ENCODE results near the gene GTPBP6.
"Not testable (repeated sequence)": the region's sequence is repeated elsewhere in the genome, so short reads cannot be mapped to it uniquely, and the experiment has no call there.

GTPBP6 gene

GRCh38 chrX:306614-307251, 11.9 kb downstream of the GTPBP6 start:
- WGBS, 2 donors (ENCODE audit: extremely low coverage in 2 of 2, insufficient read length in 2 of 2, insufficient replicate concordance in 1 of 2): no CpG with 5 or more reads among the region's 3 CpGs
- H3K4ac ChIP-seq (ENCODE audit: low read length); H4K8ac ChIP-seq (ENCODE audit: low read depth, low read length); H3K79me1 ChIP-seq (ENCODE audit: low read depth, low read length); H3K27ac ChIP-seq (replicated peaks; ENCODE audit: low read length); H3K4me1 ChIP-seq (ENCODE audit: control insufficient read depth in 2 of 2, insufficient read depth in 1 of 2, low read depth in 1 of 2, low read length in 2 of 2); H4K91ac ChIP-seq (ENCODE audit: low read depth, low read length, poor library complexity); H2BK120ac ChIP-seq (ENCODE audit: low read depth, low read length); H3K23ac ChIP-seq (ENCODE audit: low read depth, low read length, poor library complexity); H2BK5ac ChIP-seq (ENCODE audit: low read length); H3K4me3 ChIP-seq (ENCODE audit: low read length in 2 of 2); H3K9ac ChIP-seq (ENCODE audit: low read depth, low read length, poor library complexity); H2AK5ac ChIP-seq (ENCODE audit: low read depth, low read length); H3K14ac ChIP-seq (ENCODE audit: low read length); H3K27me3 ChIP-seq (ENCODE audit: control insufficient read depth in 3 of 3, insufficient read depth in 3 of 3, low read depth in 1 of 3, low read length in 3 of 3); H2AFZ ChIP-seq (ENCODE audit: low read length); H3K18ac ChIP-seq (ENCODE audit: low read length); DNase-seq (ENCODE audit: low spot score); H2BK15ac ChIP-seq (ENCODE audit: low read length); H2BK12ac ChIP-seq (ENCODE audit: low read length); H3K4me2 ChIP-seq (ENCODE audit: insufficient read depth, low read length, poor library complexity, severe bottlenecking): not testable (repeated sequence)
- Histone ChIP-seq H3K36me3 (replicated peaks in 1 of 2; ENCODE audit: control insufficient read depth in 2 of 2, insufficient read depth in 2 of 2, low read length in 2 of 2) (peaks cover 52 to 77% of the 10 kb centered on the region in 2 donors), H3K9me3 (replicated peaks in 1 of 2; ENCODE audit: control insufficient read depth in 2 of 2, insufficient read depth in 1 of 2, low read depth in 1 of 2, low read length in 2 of 2) (peaks cover 8 to 11% of the 10 kb centered on the region in 2 donors)

- not testable (repeated sequence) for H2BK15ac ChIP-seq (ENCODE audit: low read length); H2AK5ac ChIP-seq (ENCODE audit: low read depth, low read length); DNase-seq (ENCODE audit: low spot score); H3K18ac ChIP-seq (ENCODE audit: low read length); H4K8ac ChIP-seq (ENCODE audit: low read depth, low read length); H3K27me3 ChIP-seq (ENCODE audit: control insufficient read depth in 3 of 3, insufficient read depth in 3 of 3, low read depth in 1 of 3, low read length in 3 of 3); H2BK5ac ChIP-seq (ENCODE audit: low read length); H3K4me1 ChIP-seq (ENCODE audit: control insufficient read depth in 2 of 2, insufficient read depth in 1 of 2, low read depth in 1 of 2, low read length in 2 of 2); H3K4ac ChIP-seq (ENCODE audit: low read length); H2AFZ ChIP-seq (ENCODE audit: low read length); H4K91ac ChIP-seq (ENCODE audit: low read depth, low read length, poor library complexity); H3K14ac ChIP-seq (ENCODE audit: low read length); H3K9ac ChIP-seq (ENCODE audit: low read depth, low read length, poor library complexity); H3K79me1 ChIP-seq (ENCODE audit: low read depth, low read length); H3K27ac ChIP-seq (replicated peaks; ENCODE audit: low read length); H3K4me2 ChIP-seq (ENCODE audit: insufficient read depth, low read length, poor library complexity, severe bottlenecking); H3K23ac ChIP-seq (ENCODE audit: low read depth, low read length, poor library complexity); H2BK120ac ChIP-seq (ENCODE audit: low read depth, low read length); H2BK12ac ChIP-seq (ENCODE audit: low read length); H3K4me3 ChIP-seq (ENCODE audit: low read length in 2 of 2)
- Histone ChIP-seq H3K36me3 (replicated peaks in 1 of 2; ENCODE audit: control insufficient read depth in 2 of 2, insufficient read depth in 2 of 2, low read length in 2 of 2) (peaks cover 51 to 77% of the 10 kb centered on the region in 2 donors), H3K9me3 (replicated peaks in 1 of 2; ENCODE audit: control insufficient read depth in 2 of 2, insufficient read depth in 1 of 2, low read depth in 1 of 2, low read length in 2 of 2) (peaks cover 8 to 11% of the 10 kb centered on the region in 2 donors)
- no CpG with 5 or more reads among the region's 12 CpGs for WGBS, 2 donors (ENCODE audit: extremely low coverage in 2 of 2, insufficient read length in 2 of 2, insufficient replicate concordance in 1 of 2)
Measured at GRCh38 chrX:305781-306613, 12.6 kb downstream of the GTPBP6 start.

- Histone ChIP-seq H3K18ac (ENCODE audit: low read length) (no peak overlapping the region), H2BK120ac (ENCODE audit: low read depth, low read length) (no peak overlapping the region), H3K4me2 (ENCODE audit: insufficient read depth, low read length, poor library complexity, severe bottlenecking) (no peak overlapping the region), H3K23ac (ENCODE audit: low read depth, low read length, poor library complexity) (no peak overlapping the region), H4K91ac (ENCODE audit: low read depth, low read length, poor library complexity) (no peak overlapping the region), H2BK12ac (ENCODE audit: low read length) (no peak overlapping the region), H2AK5ac (ENCODE audit: low read depth, low read length) (no peak overlapping the region), H3K9me3 (replicated peaks in 1 of 2; ENCODE audit: control insufficient read depth in 2 of 2, insufficient read depth in 1 of 2, low read depth in 1 of 2, low read length in 2 of 2) (peaks cover 8 to 11% of the 10 kb centered on the region in 2 donors), H3K79me1 (ENCODE audit: low read depth, low read length) (peaks cover 3% of the 10 kb centered on the region), H3K9ac (ENCODE audit: low read depth, low read length, poor library complexity) (no peak overlapping the region), H3K4me1 (ENCODE audit: control insufficient read depth in 2 of 2, insufficient read depth in 1 of 2, low read depth in 1 of 2, low read length in 2 of 2) (no peaks in the 10 kb centered on the region), H3K4ac (ENCODE audit: low read length) (no peak overlapping the region), H2AFZ (ENCODE audit: low read length) (no peak overlapping the region), H3K27ac (replicated peaks; ENCODE audit: low read length) (no peak overlapping the region), H2BK15ac (ENCODE audit: low read length) (no peak overlapping the region), H4K8ac (ENCODE audit: low read depth, low read length) (no peak overlapping the region), H3K4me3 (ENCODE audit: low read length in 2 of 2) (no peak overlapping the region), H3K27me3 (ENCODE audit: control insufficient read depth in 3 of 3, insufficient read depth in 3 of 3, low read depth in 1 of 3, low read length in 3 of 3) (no peaks in the 10 kb centered on the region), H2BK5ac (ENCODE audit: low read length) (no peak overlapping the region), H3K36me3 (replicated peaks in 1 of 2; ENCODE audit: control insufficient read depth in 2 of 2, insufficient read depth in 2 of 2, low read length in 2 of 2) (peaks cover 55 to 84% of the 10 kb centered on the region in 2 donors), H3K14ac (ENCODE audit: low read length) (no peak overlapping the region)
- no peak for DNase-seq (ENCODE audit: low spot score)
- no CpG with 5 or more reads among the region's 19 CpGs for WGBS, 2 donors (ENCODE audit: extremely low coverage in 2 of 2, insufficient read length in 2 of 2, insufficient replicate concordance in 1 of 2)
Measured at GRCh38 chrX:302975-303374, 15.6 kb downstream of the GTPBP6 start.

- peaks cover 41 to 68% of the 10 kb centered on the region in 2 donors for H3K36me3 ChIP-seq (replicated peaks in 1 of 2; ENCODE audit: control insufficient read depth in 2 of 2, insufficient read depth in 2 of 2, low read length in 2 of 2)
Measured at GRCh38 chrX:300334-300733, 18.3 kb downstream of the GTPBP6 start.

More at GRCh38 chrX:300334-300733, 18.3 kb downstream of the GTPBP6 start:
- Histone ChIP-seq H3K4me3 (ENCODE audit: low read length in 2 of 2) (no peak overlapping the region), H3K4ac (ENCODE audit: low read length) (no peak overlapping the region), H2BK15ac (ENCODE audit: low read length) (no peak overlapping the region), H3K4me2 (ENCODE audit: insufficient read depth, low read length, poor library complexity, severe bottlenecking) (no peak overlapping the region), H2BK5ac (ENCODE audit: low read length) (no peak overlapping the region), H2AFZ (ENCODE audit: low read length) (no peak overlapping the region), H4K8ac (ENCODE audit: low read depth, low read length) (no peak overlapping the region), H3K9me3 (replicated peaks in 1 of 2; ENCODE audit: control insufficient read depth in 2 of 2, insufficient read depth in 1 of 2, low read depth in 1 of 2, low read length in 2 of 2) (peaks cover 7 to 8% of the 10 kb centered on the region in 2 donors), H2AK5ac (ENCODE audit: low read depth, low read length) (no peak overlapping the region), H3K9ac (ENCODE audit: low read depth, low read length, poor library complexity) (no peak overlapping the region), H4K91ac (ENCODE audit: low read depth, low read length, poor library complexity) (no peak overlapping the region), H2BK120ac (ENCODE audit: low read depth, low read length) (no peak overlapping the region), H3K18ac (ENCODE audit: low read length) (no peak overlapping the region), H2BK12ac (ENCODE audit: low read length) (no peak overlapping the region), H3K27me3 (ENCODE audit: control insufficient read depth in 3 of 3, insufficient read depth in 3 of 3, low read depth in 1 of 3, low read length in 3 of 3) (no peaks in the 10 kb centered on the region), H3K79me1 (ENCODE audit: low read depth, low read length) (no peaks in the 10 kb centered on the region), H3K23ac (ENCODE audit: low read depth, low read length, poor library complexity) (no peak overlapping the region), H3K14ac (ENCODE audit: low read length) (no peak overlapping the region), H3K27ac (replicated peaks; ENCODE audit: low read length) (no peak overlapping the region), H3K4me1 (ENCODE audit: control insufficient read depth in 2 of 2, insufficient read depth in 1 of 2, low read depth in 1 of 2, low read length in 2 of 2) (no peaks in the 10 kb centered on the region)
- no peak for DNase-seq (ENCODE audit: low spot score)
- 100% methylated on average over 1 of the region's 8 CpGs; no CpG with 5 or more reads in 1 of the 2 donors for WGBS, 2 donors (ENCODE audit: extremely low coverage in 2 of 2, insufficient read length in 2 of 2, insufficient replicate concordance in 1 of 2)

Data from neuronal stem cell (in vitro differentiated cells).